ENCODE results near the gene TIMM50. TPM values are rescaled to one million over a fixed set of nuclear protein-coding genes. Genes with fewer than 3 reads are reported as not detected.

TIMM50 gene
- total RNA-seq, 4 donors from 2014 or later: 66.9 to 97.6 (median 85.6) TPM

- Histone ChIP-seq H3K27me3 (peaks cover 74 to 93% (median 92%) of the 10 kb centered on the region in 3 donors), H3K9me3 (no peaks in the 10 kb centered on the region), H3K4me3 (no peak overlapping the region), H3K27ac (no peak overlapping the region), H3K4me1 (no peaks in the 10 kb centered on the region), H3K36me3 (no peaks in the 10 kb centered on the region)
- intact Hi-C loops (cut with DNase I; ENCODE audit: low total_unique reads): no loop called here
- in situ Hi-C loops (cut with MboI; ENCODE audit: low sequenced_read_pairs in 4 of 4): no loop called here
- no peak for DNase-seq
- no peak for ATAC-seq
- TF ChIP-seq, protein P1, sequence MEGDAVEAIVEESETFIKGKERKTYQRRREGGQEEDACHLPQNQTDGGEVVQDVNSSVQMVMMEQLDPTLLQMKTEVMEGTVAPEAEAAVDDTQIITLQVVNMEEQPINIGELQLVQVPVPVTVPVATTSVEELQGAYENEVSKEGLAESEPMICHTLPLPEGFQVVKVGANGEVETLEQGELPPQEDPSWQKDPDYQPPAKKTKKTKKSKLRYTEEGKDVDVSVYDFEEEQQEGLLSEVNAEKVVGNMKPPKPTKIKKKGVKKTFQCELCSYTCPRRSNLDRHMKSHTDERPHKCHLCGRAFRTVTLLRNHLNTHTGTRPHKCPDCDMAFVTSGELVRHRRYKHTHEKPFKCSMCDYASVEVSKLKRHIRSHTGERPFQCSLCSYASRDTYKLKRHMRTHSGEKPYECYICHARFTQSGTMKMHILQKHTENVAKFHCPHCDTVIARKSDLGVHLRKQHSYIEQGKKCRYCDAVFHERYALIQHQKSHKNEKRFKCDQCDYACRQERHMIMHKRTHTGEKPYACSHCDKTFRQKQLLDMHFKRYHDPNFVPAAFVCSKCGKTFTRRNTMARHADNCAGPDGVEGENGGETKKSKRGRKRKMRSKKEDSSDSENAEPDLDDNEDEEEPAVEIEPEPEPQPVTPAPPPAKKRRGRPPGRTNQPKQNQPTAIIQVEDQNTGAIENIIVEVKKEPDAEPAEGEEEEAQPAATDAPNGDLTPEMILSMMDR (IDR thresholded peaks at IDR 0.05 in 4 of 5, conservative IDR thresholded peaks at IDR 0.05 in 1 of 5): no peak
- no peak for TF ChIP-seq POLR2A (IDR thresholded peaks at IDR 0.05)
These were observed 20.7 kb downstream of the TIMM50 start for GRCh38 chr19:39501340-39501739.

DNA sequence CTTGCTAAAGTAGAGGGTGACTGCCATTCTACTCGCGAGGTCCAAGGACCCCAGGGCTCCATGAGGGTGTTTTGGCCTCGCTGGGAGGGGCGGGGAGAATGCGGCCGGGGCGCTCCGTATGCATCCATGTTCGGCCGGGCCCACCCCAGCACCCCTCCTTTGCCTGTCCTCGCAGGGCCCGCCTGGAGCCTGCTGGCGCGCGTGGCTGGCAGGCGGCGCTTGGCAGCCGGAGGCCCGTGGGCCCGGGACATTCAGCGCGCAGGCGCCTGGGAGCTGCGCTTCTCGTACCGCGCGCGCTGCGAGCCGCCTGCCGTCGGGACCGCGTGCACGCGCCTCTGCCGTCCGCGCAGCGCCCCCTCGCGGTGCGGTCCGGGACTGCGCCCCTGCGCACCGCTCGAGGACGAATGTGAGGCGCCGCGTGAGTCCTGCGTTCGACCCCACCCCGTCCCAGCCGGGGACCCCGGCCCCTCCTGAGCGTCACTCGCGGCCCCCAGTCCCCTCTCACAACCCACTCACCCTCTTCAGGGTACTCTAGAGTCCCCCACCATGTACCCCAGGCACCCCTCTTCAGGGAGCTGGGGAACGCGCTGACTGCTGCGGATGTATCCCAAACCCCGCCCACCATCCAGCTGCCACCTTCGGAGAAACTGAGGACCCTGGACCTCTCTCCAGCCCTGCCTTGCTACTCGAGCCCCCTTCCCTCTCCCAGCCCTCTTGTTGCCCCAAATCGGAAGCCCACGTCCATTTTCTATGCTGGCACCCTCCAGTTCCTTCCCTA lies 22.2 kb downstream of the TIMM50 start:
- in situ Hi-C loops (cut with MboI; ENCODE audit: low sequenced_read_pairs in 4 of 4): no loop called here
- ATAC-seq: no peak

GRCh38 chr19:39506598-39506943 lies 25.9 kb downstream of the TIMM50 start:
- TF ChIP-seq, protein P1 (IDR thresholded peaks at IDR 0.05 in 4 of 5, conservative IDR thresholded peaks at IDR 0.05 in 1 of 5): no peak
- in situ Hi-C loops (cut with MboI; ENCODE audit: low sequenced_read_pairs in 4 of 4) (no loop called here), intact Hi-C loops (cut with DNase I; ENCODE audit: low total_unique reads) (no loop called here)
- no peak for DNase-seq
- Histone ChIP-seq H3K27me3 (peaks cover 54 to 83% (median 70%) of the 10 kb centered on the region in 3 donors), H3K36me3 (no peaks in the 10 kb centered on the region), H3K4me3 (no peak overlapping the region), H3K9me3 (no peaks in the 10 kb centered on the region), H3K27ac (no peak overlapping the region), H3K4me1 (no peaks in the 10 kb centered on the region)
- no peak for ATAC-seq

More for the DNA sequence above, 22.2 kb downstream of the TIMM50 start:
- intact Hi-C loops (cut with DNase I; ENCODE audit: low total_unique reads): no loop called here
- TF ChIP-seq POLR2A (IDR thresholded peaks at IDR 0.05): no peak
- TF ChIP-seq, protein P1 (IDR thresholded peaks at IDR 0.05 in 4 of 5, conservative IDR thresholded peaks at IDR 0.05 in 1 of 5): peak; percentile 27 to 83 (median 65)
- Histone ChIP-seq H3K4me1 (no peaks in the 10 kb centered on the region), H3K27ac (no peak overlapping the region), H3K4me3 (no peak overlapping the region), H3K27me3 (peaks cover 69 to 92% (median 89%) of the 10 kb centered on the region in 3 donors), H3K9me3 (no peaks in the 10 kb centered on the region), H3K36me3 (no peaks in the 10 kb centered on the region)
- DNase-seq: no peak

GRCh38 chr19:39506944-39507714 lies 26.5 kb downstream of the TIMM50 start:
- in situ Hi-C loops (cut with MboI; ENCODE audit: low sequenced_read_pairs in 4 of 4): no loop called here
- Histone ChIP-seq H3K27ac (no peak overlapping the region), H3K4me1 (no peaks in the 10 kb centered on the region), H3K9me3 (no peaks in the 10 kb centered on the region), H3K4me3 (peak overlapping the region in 3 of 4 donors; percentile 7 to 33 (median 19)), H3K36me3 (no peaks in the 10 kb centered on the region), H3K27me3 (peaks cover 55 to 83% (median 68%) of the 10 kb centered on the region in 3 donors)
- no peak for TF ChIP-seq POLR2A (IDR thresholded peaks at IDR 0.05)
- TF ChIP-seq, protein P1 (IDR thresholded peaks at IDR 0.05 in 4 of 5, conservative IDR thresholded peaks at IDR 0.05 in 1 of 5): no peak
- DNase-seq (no peak), ATAC-seq (no peak)
- intact Hi-C loops (cut with DNase I; ENCODE audit: low total_unique reads): no loop called here

Measured in gastrocnemius medialis (tissue), 4 donors.